ENCODE data around the gene KCNIP3. TPM values are rescaled to one million over a fixed set of nuclear protein-coding genes. Genes with fewer than 3 reads are reported as not detected.

Gene KCNIP3
- total RNA-seq, 2 donors from 2014 or later, result 1.6 to 2.9 TPM

- Histone ChIP-seq H3K4me3 (no peak overlapping the region), H3K36me3 (replicated peaks in 1 of 2; ENCODE audit: insufficient read depth in 1 of 2, low read depth in 2 of 2) (no peaks in the 10 kb centered on the region), H3K9me3 (no peaks in the 10 kb centered on the region), H3K27me3 (no peaks in the 10 kb centered on the region), H3K27ac (no peak overlapping the region), H3K4me1 (peaks cover 13% of the 10 kb centered on the region)
- DNase-seq (no peak), ATAC-seq (no peak)
- 82 to 90% methylated on average over 2 to 7 of the region's 8 CpGs for WGBS, 2 donors
- TF ChIP-seq POLR2A (IDR thresholded peaks at IDR 0.05) (no peak), CTCF (IDR thresholded peaks at IDR 0.05) (no peak)
- intact Hi-C loops (cut with DNase I), result loop anchor here (5.0 kb wide), 1 partner anchor 78 kb away; no protein-coding TSS in a partner anchor
Observed at GRCh38 chr2:95310216-95310615, 13.1 kb downstream of the KCNIP3 start.

- Histone ChIP-seq H3K27me3 (no peaks in the 10 kb centered on the region), H3K9me3 (no peaks in the 10 kb centered on the region), H3K4me1 (peaks cover 9% of the 10 kb centered on the region), H3K36me3 (replicated peaks in 1 of 2; ENCODE audit: insufficient read depth in 1 of 2, low read depth in 2 of 2) (no peaks in the 10 kb centered on the region), H3K27ac (no peak overlapping the region), H3K4me3 (no peak overlapping the region)
- ATAC-seq (no peak), DNase-seq (no peak)
- intact Hi-C loops (cut with DNase I), result loop anchor here (5.0 kb wide), 1 partner anchor 78 kb away; no protein-coding TSS in a partner anchor
- WGBS, 2 donors, result 80 to 81% methylated on average over 1 to 4 of the region's 4 CpGs
- no peak for TF ChIP-seq POLR2A (IDR thresholded peaks at IDR 0.05)
- TF ChIP-seq CTCF (IDR thresholded peaks at IDR 0.05), result no peak
Observed at GRCh38 chr2:95310651-95311050, 13.5 kb downstream of the KCNIP3 start.

GRCh38 chr2:95311815-95312542 lies 14.8 kb downstream of the KCNIP3 start:
- WGBS, 2 donors, result 84% methylated on average over 12 to 24 of the region's 26 CpGs
- H3K27me3 ChIP-seq, result no peaks in the 10 kb centered on the region
- H3K4me3 ChIP-seq, result no peak overlapping the region
- H3K4me1 ChIP-seq, result no peaks in the 10 kb centered on the region
- H3K9me3 ChIP-seq, result no peaks in the 10 kb centered on the region
- no peaks in the 10 kb centered on the region for H3K36me3 ChIP-seq (replicated peaks in 1 of 2; ENCODE audit: insufficient read depth in 1 of 2, low read depth in 2 of 2)
- TF ChIP-seq CTCF (IDR thresholded peaks at IDR 0.05) (no peak), POLR2A (IDR thresholded peaks at IDR 0.05) (no peak)
- no peak for ATAC-seq
- no peak overlapping the region for H3K27ac ChIP-seq
- DNase-seq, result no peak
- intact Hi-C loops (cut with DNase I), result loop anchor here (5.0 kb wide), 1 partner anchor 80 kb away; no protein-coding TSS in a partner anchor

- DNase-seq, result no peak
Observed at GRCh38 chr2:95312543-95313201, 15.5 kb downstream of the KCNIP3 start.

More at GRCh38 chr2:95312543-95313201, 15.5 kb downstream of the KCNIP3 start:
- no peak for TF ChIP-seq POLR2A (IDR thresholded peaks at IDR 0.05)
- TF ChIP-seq CTCF (IDR thresholded peaks at IDR 0.05), result no peak
- WGBS, 2 donors, result 84 to 91% methylated on average over 21 to 22 of the region's 24 CpGs
- ATAC-seq, result no peak
- Histone ChIP-seq H3K9me3 (no peaks in the 10 kb centered on the region), H3K4me1 (no peaks in the 10 kb centered on the region), H3K36me3 (replicated peaks in 1 of 2; ENCODE audit: insufficient read depth in 1 of 2, low read depth in 2 of 2) (no peaks in the 10 kb centered on the region), H3K27ac (no peak overlapping the region), H3K27me3 (no peaks in the 10 kb centered on the region), H3K4me3 (no peak overlapping the region)
- intact Hi-C loops (cut with DNase I), result loop anchor here (5.0 kb wide), 1 partner anchor 80 kb away; no protein-coding TSS in a partner anchor

Data from body of pancreas (tissue), 4 donors.